Fibroblast of lung (primary cell): Measurements from ENCODE around the gene DUSP23. TPM values are rescaled to one million over a fixed set of nuclear protein-coding genes. Genes with fewer than 3 reads are reported as not detected.

Source experiments
- DNase-seq, 2 donors: peaks; one replicate each; pipeline versions ENCODE4 v3.0.0 to v3.0.0-alpha.2; 2010; ENCODE audit warnings: low read depth in 2 of 2
- H2AFZ ChIP-seq: 2 replicates; pipeline ENCODE4 v1.5.1; 2012; ENCODE audit warnings: low read length, control low read depth, inconsistent platforms
- H3K27ac ChIP-seq: 2 replicates; pipeline ENCODE4 v1.5.1; 2011; ENCODE audit warnings: low read length, control low read depth; ENCODE audit not compliant: insufficient read depth
- H3K27me3 ChIP-seq: 2 replicates; pipeline ENCODE4 v1.5.1; 2011; ENCODE audit warnings: mild to moderate bottlenecking, low read length; ENCODE audit not compliant: control insufficient read depth, insufficient read depth
- H3K36me3 ChIP-seq: 2 replicates; pipeline ENCODE4 v1.5.1; 2011; ENCODE audit warnings: low read length; ENCODE audit not compliant: control insufficient read depth, insufficient read depth
- H3K4me1 ChIP-seq: 2 replicates; pipeline ENCODE4 v1.5.1; 2011; ENCODE audit warnings: low read length; ENCODE audit not compliant: control insufficient read depth, insufficient read depth; ENCODE audit errors: extremely low read depth
- H3K4me2 ChIP-seq: 2 replicates; pipeline ENCODE4 v1.5.1; 2011; ENCODE audit warnings: low read length, control low read depth; ENCODE audit not compliant: insufficient read depth; ENCODE audit errors: extremely low read depth
- H3K4me3 ChIP-seq, 4 experiments: fragments of 200-600 bp in 1 of 4; sonication (generic) in 1 of 4; replicated peaks in 1 of 4; 2 replicates each; pipeline ENCODE4 v1.5.1; 2011 to 2016; ENCODE audit warnings: low read length in 4 of 4, low read depth in 3 of 4, mild to moderate bottlenecking in 3 of 4, control low read depth in 2 of 4, inconsistent platforms in 1 of 4, mixed read lengths in 1 of 4; ENCODE audit not compliant: insufficient read depth in 1 of 4; ENCODE audit errors: control extremely low read depth in 1 of 4
- H3K79me2 ChIP-seq: 2 replicates; pipeline ENCODE4 v1.5.1; 2012; ENCODE audit warnings: mild to moderate bottlenecking, low read length, inconsistent platforms; ENCODE audit not compliant: control insufficient read depth, insufficient read depth
- H3K9ac ChIP-seq: 2 replicates; pipeline ENCODE4 v1.5.1; 2011; ENCODE audit warnings: mild to moderate bottlenecking, low read length, control low read depth; ENCODE audit not compliant: insufficient read depth
- H3K9me3 ChIP-seq: 2 replicates; pipeline ENCODE4 v1.5.1; 2012; ENCODE audit warnings: low read depth, low read length; ENCODE audit not compliant: control insufficient read depth, insufficient read depth
- H4K20me1 ChIP-seq: 2 replicates; pipeline ENCODE4 v1.5.1; 2011; ENCODE audit warnings: low read length; ENCODE audit not compliant: control insufficient read depth, insufficient read depth; ENCODE audit errors: extremely low read depth
- EZH2 ChIP-seq: IDR thresholded peaks from 2 replicates; pipeline ENCODE4 v1.5.1; 2012; ENCODE audit warnings: low read length, control low read depth, mild to moderate bottlenecking; ENCODE audit errors: missing control alignments
- polyA plus RNA-seq, 2 donors: library from polyadenylated mRNA; depleted of rRNA in 1 of 2; stranded (reverse) in 1 of 2; unstranded in 1 of 2; fragments of >200 nt; gene quantifications; 2 replicates each; pipeline ENCODE4 v1.2.1, GENCODE V29; 2011 to 2012; ENCODE audit warnings: missing spikeins in 1 of 2
- total RNA-seq: library from RNA; depleted of rRNA; stranded (reverse); fragments of >200 nt; gene quantifications from 2 replicates; pipeline ENCODE4 v1.2.1, GENCODE V29; 2014
- TF ChIP-seq, protein P1 (sequence below), 2 donors: IDR thresholded peaks in 1 of 2; conservative IDR thresholded peaks in 1 of 2; 1 replicate in 1 of 2; 2 replicates in 1 of 2; pipeline ENCODE4 v1.5.1; 2011 to 2012; ENCODE audit warnings: low read length in 2 of 2, control low read depth in 1 of 2, inconsistent platforms in 1 of 2, low read depth in 1 of 2, mild to moderate bottlenecking in 1 of 2

The DUSP23 gene
- total and polyA plus RNA-seq, 2 donors (not counting 1 experiment from before 2014, with no cell fraction given): 4.7 to 11.6 TPM

DNA sequence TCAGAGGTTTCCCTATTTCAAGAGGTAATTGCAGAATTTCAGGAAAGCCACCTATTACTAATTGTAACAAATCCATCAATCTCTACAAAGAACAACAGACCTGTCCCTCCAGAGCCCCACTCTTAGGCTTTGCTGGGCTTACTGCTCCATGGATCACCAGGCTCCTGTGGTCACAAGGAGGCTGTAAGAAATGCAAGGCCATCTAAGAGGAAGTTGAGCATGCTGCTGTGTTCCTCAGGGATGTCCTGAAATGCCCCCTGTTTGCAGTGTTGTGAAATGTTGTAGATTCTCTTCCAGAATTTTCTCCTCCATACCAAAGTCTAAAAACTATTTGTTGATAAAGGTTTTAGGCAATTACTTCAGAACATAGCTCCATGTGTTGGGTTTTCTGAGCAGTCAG is 24.4 kb upstream of the DUSP23 start:
- Histone ChIP-seq H3K9ac (no peak overlapping the region), H3K27me3 (no peaks in the 10 kb centered on the region), H3K4me1 (no peaks in the 10 kb centered on the region), H3K4me3 (no peak overlapping the region), H3K79me2 (no peaks in the 10 kb centered on the region), H3K4me2 (no peak overlapping the region), H2AFZ (no peak overlapping the region), H3K27ac (no peak overlapping the region), H3K36me3 (no peaks in the 10 kb centered on the region), H3K9me3 (no peaks in the 10 kb centered on the region), H4K20me1 (no peaks in the 10 kb centered on the region)
- TF ChIP-seq EZH2: no peak
- TF ChIP-seq, protein P1, sequence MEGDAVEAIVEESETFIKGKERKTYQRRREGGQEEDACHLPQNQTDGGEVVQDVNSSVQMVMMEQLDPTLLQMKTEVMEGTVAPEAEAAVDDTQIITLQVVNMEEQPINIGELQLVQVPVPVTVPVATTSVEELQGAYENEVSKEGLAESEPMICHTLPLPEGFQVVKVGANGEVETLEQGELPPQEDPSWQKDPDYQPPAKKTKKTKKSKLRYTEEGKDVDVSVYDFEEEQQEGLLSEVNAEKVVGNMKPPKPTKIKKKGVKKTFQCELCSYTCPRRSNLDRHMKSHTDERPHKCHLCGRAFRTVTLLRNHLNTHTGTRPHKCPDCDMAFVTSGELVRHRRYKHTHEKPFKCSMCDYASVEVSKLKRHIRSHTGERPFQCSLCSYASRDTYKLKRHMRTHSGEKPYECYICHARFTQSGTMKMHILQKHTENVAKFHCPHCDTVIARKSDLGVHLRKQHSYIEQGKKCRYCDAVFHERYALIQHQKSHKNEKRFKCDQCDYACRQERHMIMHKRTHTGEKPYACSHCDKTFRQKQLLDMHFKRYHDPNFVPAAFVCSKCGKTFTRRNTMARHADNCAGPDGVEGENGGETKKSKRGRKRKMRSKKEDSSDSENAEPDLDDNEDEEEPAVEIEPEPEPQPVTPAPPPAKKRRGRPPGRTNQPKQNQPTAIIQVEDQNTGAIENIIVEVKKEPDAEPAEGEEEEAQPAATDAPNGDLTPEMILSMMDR (conservative IDR thresholded peaks at IDR 0.05 in 1 of 2, IDR thresholded peaks at IDR 0.05 in 1 of 2; ENCODE audit: low read depth in 1 of 2, low read length in 2 of 2): no peak
- no peak for DNase-seq

DNA sequence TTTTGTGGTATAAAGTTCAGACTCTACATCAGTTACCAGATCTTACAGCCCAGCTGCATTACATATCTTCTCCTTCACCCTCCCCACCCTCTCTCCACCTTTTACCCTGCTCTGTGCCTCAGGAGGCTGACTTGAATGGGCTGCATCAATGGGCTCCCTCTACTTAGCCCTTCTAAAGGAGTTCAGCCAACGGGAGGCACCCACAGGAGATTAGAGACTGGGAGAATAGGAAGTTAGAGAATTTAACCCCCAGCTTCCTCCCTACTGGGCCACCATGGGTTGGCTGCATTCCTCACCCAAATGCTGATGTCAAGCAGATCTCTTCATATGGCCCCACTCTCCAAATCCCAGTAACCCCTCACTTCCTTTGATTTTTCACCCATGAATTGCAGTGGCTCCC is 17.1 kb upstream of the DUSP23 start:
- Histone ChIP-seq H4K20me1 (no peaks in the 10 kb centered on the region), H3K9ac (no peak overlapping the region), H3K4me3 (no peak overlapping the region), H3K36me3 (no peaks in the 10 kb centered on the region), H3K27me3 (no peaks in the 10 kb centered on the region), H3K9me3 (no peaks in the 10 kb centered on the region), H3K4me1 (no peaks in the 10 kb centered on the region), H3K79me2 (no peaks in the 10 kb centered on the region), H3K27ac (no peak overlapping the region), H2AFZ (no peak overlapping the region), H3K4me2 (no peak overlapping the region)
- no peak for DNase-seq
- TF ChIP-seq, protein P1 (conservative IDR thresholded peaks at IDR 0.05 in 1 of 2, IDR thresholded peaks at IDR 0.05 in 1 of 2; ENCODE audit: low read depth in 1 of 2, low read length in 2 of 2): no peak
- no peak for TF ChIP-seq EZH2

DNA sequence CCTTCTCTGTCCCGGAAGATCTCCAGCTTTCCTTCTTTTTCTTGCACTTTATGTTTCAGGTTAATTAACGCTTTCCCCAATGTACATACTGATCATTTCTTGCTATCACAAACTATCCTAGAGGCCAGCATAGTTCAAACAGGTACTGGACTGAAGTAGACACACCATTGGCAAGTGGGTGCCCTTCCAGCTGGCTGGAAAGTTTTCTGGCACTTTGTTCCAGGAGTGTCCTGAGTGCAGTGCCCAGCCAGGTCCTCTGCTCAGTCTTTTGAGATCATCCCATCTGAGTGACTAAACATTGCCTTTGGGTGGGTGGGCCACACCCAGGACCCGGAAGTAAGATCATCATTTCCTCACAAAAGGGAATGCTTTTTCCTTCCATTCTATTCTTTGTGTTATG is 15.0 kb upstream of the DUSP23 start:
- H3K9ac ChIP-seq: no peak overlapping the region
- DNase-seq: no peak
- no peaks in the 10 kb centered on the region for H4K20me1 ChIP-seq
- no peaks in the 10 kb centered on the region for H3K36me3 ChIP-seq
- TF ChIP-seq EZH2: no peak
- TF ChIP-seq, protein P1 (conservative IDR thresholded peaks at IDR 0.05 in 1 of 2, IDR thresholded peaks at IDR 0.05 in 1 of 2; ENCODE audit: low read depth in 1 of 2, low read length in 2 of 2): no peak
- no peak overlapping the region for H2AFZ ChIP-seq
- no peak overlapping the region for H3K4me3 ChIP-seq
- no peak overlapping the region for H3K4me2 ChIP-seq
- H3K27me3 ChIP-seq: no peaks in the 10 kb centered on the region
- H3K27ac ChIP-seq: no peak overlapping the region
- H3K79me2 ChIP-seq: no peaks in the 10 kb centered on the region
- H3K9me3 ChIP-seq: no peaks in the 10 kb centered on the region
- H3K4me1 ChIP-seq: no peaks in the 10 kb centered on the region
